ENCODE results near the gene CSRNP2. TPM values are rescaled to one million over a fixed set of nuclear protein-coding genes. Genes with fewer than 3 reads are reported as not detected.

Gene CSRNP2
- total RNA-seq, 4 donors from 2014 or later: 7.4 to 14.7 (median 10.4) TPM

- H3K27ac ChIP-seq: no peak overlapping the region
- H3K4me1 ChIP-seq: no peaks in the 10 kb centered on the region
- no peaks in the 10 kb centered on the region for H3K9me3 ChIP-seq
- peaks cover 13 to 100% (median 22%) of the 10 kb centered on the region in 3 donors for H3K36me3 ChIP-seq
- no peak overlapping the region for H3K4me3 ChIP-seq
- no peak for TF ChIP-seq POLR2A (IDR thresholded peaks at IDR 0.05)
- no peaks in the 10 kb centered on the region for H3K27me3 ChIP-seq
- no peak for DNase-seq
- intact Hi-C loops (cut with DNase I): no loop called here
These were observed 20.6 kb upstream of the CSRNP2 start for GRCh38 chr12:51103977-51104376.

DNA sequence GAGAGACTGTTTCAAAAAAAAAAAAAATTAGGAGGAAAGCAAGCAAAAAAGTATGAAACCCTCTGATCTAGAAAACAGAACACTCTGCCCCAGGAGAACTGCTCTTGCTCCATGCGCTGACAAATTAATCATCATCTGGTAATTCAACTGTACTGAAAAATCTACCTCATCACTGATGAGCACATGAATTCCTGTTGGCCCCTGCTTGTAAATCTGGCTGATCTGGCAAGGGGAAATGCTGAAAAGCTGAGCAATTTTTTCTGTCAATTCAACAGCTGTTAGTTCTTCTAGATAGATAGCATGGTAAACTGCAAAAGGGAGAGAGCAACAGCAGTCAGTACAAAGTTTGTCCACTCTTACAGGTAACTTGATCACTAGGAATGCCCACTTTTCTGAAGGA lies 15.2 kb upstream of the CSRNP2 start:
- WGBS, 2 donors: 85 to 95% methylated on average over 1 of the region's 1 CpG
- H3K9me3 ChIP-seq: no peaks in the 10 kb centered on the region
- no peak for DNase-seq

DNA sequence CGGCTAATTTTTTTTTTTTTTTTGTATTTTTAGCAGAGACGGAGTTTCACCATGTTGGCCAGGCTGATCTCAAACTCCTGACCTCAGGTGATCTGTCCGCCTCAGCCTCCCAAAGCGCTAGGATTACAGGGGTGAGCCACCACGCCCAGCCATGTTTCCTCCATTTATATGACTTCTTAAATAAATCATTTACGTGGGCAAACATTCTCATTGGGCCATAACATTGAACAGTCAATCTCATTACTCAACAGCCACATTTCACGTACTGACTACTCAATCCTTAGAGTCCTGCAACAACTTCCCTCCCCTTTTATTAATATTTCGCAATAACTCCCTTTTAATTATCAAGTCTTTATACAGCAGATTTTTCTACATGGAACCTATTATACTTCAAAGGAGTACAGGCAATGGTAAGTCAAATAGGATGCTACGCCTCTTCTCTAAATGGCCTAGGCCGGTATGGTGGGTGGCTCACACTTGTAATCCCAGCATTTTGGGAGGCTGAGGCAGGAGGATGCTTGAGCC lies 7.4 kb upstream of the CSRNP2 start:
- peaks cover 0 to 56% (median 13%) of the 10 kb centered on the region in 3 donors for H3K36me3 ChIP-seq
- H3K4me3 ChIP-seq: no peak overlapping the region
- WGBS, 2 donors: 93 to 95% methylated on average over 10 of the region's 10 CpGs
- H3K9me3 ChIP-seq: no peaks in the 10 kb centered on the region
- no peaks in the 10 kb centered on the region for H3K27me3 ChIP-seq
- H3K27ac ChIP-seq: no peak overlapping the region
- intact Hi-C loops (cut with DNase I): no loop called here
- DNase-seq: no peak
- H3K4me1 ChIP-seq: no peaks in the 10 kb centered on the region
- TF ChIP-seq, protein P1, sequence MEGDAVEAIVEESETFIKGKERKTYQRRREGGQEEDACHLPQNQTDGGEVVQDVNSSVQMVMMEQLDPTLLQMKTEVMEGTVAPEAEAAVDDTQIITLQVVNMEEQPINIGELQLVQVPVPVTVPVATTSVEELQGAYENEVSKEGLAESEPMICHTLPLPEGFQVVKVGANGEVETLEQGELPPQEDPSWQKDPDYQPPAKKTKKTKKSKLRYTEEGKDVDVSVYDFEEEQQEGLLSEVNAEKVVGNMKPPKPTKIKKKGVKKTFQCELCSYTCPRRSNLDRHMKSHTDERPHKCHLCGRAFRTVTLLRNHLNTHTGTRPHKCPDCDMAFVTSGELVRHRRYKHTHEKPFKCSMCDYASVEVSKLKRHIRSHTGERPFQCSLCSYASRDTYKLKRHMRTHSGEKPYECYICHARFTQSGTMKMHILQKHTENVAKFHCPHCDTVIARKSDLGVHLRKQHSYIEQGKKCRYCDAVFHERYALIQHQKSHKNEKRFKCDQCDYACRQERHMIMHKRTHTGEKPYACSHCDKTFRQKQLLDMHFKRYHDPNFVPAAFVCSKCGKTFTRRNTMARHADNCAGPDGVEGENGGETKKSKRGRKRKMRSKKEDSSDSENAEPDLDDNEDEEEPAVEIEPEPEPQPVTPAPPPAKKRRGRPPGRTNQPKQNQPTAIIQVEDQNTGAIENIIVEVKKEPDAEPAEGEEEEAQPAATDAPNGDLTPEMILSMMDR (IDR thresholded peaks at IDR 0.05): no peak
- no peak for TF ChIP-seq POLR2A (IDR thresholded peaks at IDR 0.05)

More for the DNA sequence above, 15.2 kb upstream of the CSRNP2 start:
- intact Hi-C loops (cut with DNase I): no loop called here
- TF ChIP-seq, protein P1 (IDR thresholded peaks at IDR 0.05): no peak
- no peak for TF ChIP-seq POLR2A (IDR thresholded peaks at IDR 0.05)
- Histone ChIP-seq H3K36me3 (peaks cover 3 to 100% (median 41%) of the 10 kb centered on the region in 3 donors), H3K4me1 (no peaks in the 10 kb centered on the region), H3K27me3 (no peaks in the 10 kb centered on the region), H3K27ac (no peak overlapping the region), H3K4me3 (no peak overlapping the region)

DNA sequence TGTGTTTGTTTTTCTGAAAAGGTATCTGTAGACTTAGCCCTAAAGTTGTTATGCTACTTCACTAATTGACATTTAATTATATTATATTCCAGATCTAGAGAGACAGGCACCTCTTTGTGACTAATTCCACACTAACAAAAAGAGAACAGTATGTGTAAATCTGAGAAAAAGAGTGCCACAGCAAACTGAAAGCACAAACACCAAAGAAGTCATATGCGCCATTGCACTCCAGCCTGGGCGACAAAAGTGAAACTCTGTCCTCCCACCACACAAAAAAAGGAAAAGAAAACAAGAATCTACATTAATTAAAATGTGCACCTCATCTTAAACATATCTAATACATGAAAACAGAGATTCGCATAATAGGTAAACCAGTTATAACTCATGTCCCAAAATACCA lies 4.4 kb upstream of the CSRNP2 start:
- WGBS, 2 donors: 71 to 96% methylated on average over 3 of the region's 3 CpGs
- intact Hi-C loops (cut with DNase I): no loop called here

GRCh38 chr12:51086933-51087332 lies 3.5 kb upstream of the CSRNP2 start:
- H3K4me3 ChIP-seq: no peak overlapping the region
- no peak for DNase-seq
- no peaks in the 10 kb centered on the region for H3K9me3 ChIP-seq
- no peaks in the 10 kb centered on the region for H3K27me3 ChIP-seq
- H3K27ac ChIP-seq: no peak overlapping the region
- TF ChIP-seq POLR2A (IDR thresholded peaks at IDR 0.05): no peak
- TF ChIP-seq, protein P1 (IDR thresholded peaks at IDR 0.05): no peak
- peaks cover 0 to 18% (median 0%) of the 10 kb centered on the region in 3 donors for H3K36me3 ChIP-seq
- intact Hi-C loops (cut with DNase I): no loop called here
- H3K4me1 ChIP-seq: peaks cover 0 to 19% (median 5%) of the 10 kb centered on the region in 3 donors
- WGBS, 2 donors: 83 to 90% methylated on average over 9 to 10 of the region's 10 CpGs

More for the DNA sequence above, 4.4 kb upstream of the CSRNP2 start:
- no peak overlapping the region for H3K4me3 ChIP-seq
- TF ChIP-seq, protein P1 (IDR thresholded peaks at IDR 0.05): no peak
- no peak for TF ChIP-seq POLR2A (IDR thresholded peaks at IDR 0.05)
- peaks cover 0 to 10% (median 0%) of the 10 kb centered on the region in 3 donors for H3K4me1 ChIP-seq
- no peak overlapping the region for H3K27ac ChIP-seq
- no peak for DNase-seq
- H3K27me3 ChIP-seq: no peaks in the 10 kb centered on the region
- H3K36me3 ChIP-seq: peaks cover 0 to 26% (median 0%) of the 10 kb centered on the region in 3 donors
- H3K9me3 ChIP-seq: no peaks in the 10 kb centered on the region

DNA sequence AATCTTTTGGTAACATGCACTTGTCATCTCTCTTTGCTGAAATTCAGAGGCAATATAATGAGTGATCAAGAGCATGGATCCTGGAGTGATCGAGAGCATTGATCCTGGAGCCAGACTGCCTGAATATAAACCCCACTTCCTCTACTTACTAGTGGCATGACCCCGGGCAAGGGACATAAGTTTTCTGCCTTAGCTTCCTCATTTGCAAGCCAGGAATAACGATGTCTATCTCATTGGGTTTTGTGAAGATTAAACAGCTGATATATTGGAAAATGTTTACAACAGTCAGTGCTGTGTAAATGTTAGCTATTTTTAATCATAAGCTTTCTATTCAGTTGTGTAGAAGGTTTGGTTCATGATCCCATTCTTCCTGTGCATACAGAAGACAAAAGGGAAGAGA lies 2.4 kb upstream of the CSRNP2 start:
- Histone ChIP-seq H3K36me3 (peaks cover 0 to 11% (median 0%) of the 10 kb centered on the region in 3 donors), H3K27me3 (no peaks in the 10 kb centered on the region), H3K4me3 (no peak overlapping the region), H3K9me3 (no peaks in the 10 kb centered on the region), H3K4me1 (peaks cover 0 to 25% (median 7%) of the 10 kb centered on the region in 3 donors), H3K27ac (no peak overlapping the region)
- TF ChIP-seq, protein P1 (IDR thresholded peaks at IDR 0.05): no peak
- no peak for TF ChIP-seq POLR2A (IDR thresholded peaks at IDR 0.05)
- intact Hi-C loops (cut with DNase I): no loop called here
- WGBS, 2 donors: 52 to 57% methylated on average over 3 of the region's 3 CpGs
- no peak for DNase-seq
